Epithelial cell of esophagus (primary cell): ENCODE results near the gene UBL5.
"Not testable (repeated sequence)": the region's sequence is repeated elsewhere in the genome, so short reads cannot be mapped to it uniquely, and the experiment has no call there.

Experiments used
- DNase-seq: peaks from one replicate; pipeline ENCODE4 v3.0.0; 2010; ENCODE audit warnings: low read depth
- H3K4me3 ChIP-seq: 2 replicates; pipeline ENCODE4 v1.5.1; 2011; ENCODE audit warnings: mild to moderate bottlenecking, low read length, control low read depth
- CTCF ChIP-seq: IDR thresholded peaks from 2 replicates; pipeline ENCODE4 v1.5.1; 2011; ENCODE audit warnings: low read depth, mild to moderate bottlenecking, low read length, control low read depth, inconsistent platforms; ENCODE audit not compliant: insufficient read depth; ENCODE audit errors: missing control alignments

The UBL5 gene

DNA sequence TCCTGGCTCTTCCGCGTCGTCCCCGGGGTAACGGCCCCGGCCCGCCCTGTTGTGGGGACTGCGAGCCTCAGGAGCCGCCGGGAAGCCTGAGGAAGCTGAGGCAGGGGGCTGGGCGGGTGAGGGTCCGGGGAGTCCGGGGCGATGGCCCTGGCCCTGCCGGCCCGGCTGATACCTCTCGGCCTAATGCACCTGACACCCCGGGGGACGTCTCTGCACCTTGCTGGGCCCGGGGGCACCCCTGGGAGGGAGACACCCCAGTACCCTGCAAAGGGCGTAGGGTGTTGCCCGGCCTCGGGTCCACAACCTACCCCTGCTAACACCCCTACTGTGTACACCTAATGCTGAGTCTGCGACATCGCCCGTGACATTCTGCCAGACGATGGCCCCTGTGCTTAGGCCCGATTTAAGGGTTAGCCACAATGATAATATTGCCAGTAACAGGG is 7.8 kb downstream of the UBL5 start:
- DNase-seq, result no peak
- peak overlapping the region; percentile 83 for H3K4me3 ChIP-seq

DNA sequence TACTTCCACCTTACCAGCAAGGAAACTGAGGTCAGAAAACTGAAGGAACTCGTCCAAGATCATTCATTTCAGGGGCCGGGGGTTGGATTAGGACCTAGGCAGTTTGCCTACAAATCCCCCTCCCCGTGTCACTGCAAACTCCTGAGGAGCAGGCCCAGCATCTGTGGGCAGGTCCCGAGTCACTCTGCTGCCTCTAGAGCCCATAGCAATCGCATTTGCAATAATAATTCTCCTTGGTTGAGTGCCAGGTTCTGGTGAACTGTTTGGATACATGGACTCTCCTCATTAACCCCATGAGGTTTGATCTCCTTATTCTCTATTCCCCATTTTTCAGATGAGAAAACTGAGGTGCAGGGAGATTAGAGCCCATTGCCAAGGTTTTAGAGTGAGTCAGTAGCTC is 8.3 kb downstream of the UBL5 start:
- peak overlapping the region; percentile 83 for H3K4me3 ChIP-seq
- peak; percentile 20 for DNase-seq
- TF ChIP-seq CTCF, result peak; percentile 19

More for the DNA sequence above, 7.8 kb downstream of the UBL5 start:
- no peak for TF ChIP-seq CTCF

GRCh38 chr19:9838324-9838723 is 10.6 kb downstream of the UBL5 start:
- no peak overlapping the region for H3K4me3 ChIP-seq
- DNase-seq, result no peak
- no peak for TF ChIP-seq CTCF

DNA sequence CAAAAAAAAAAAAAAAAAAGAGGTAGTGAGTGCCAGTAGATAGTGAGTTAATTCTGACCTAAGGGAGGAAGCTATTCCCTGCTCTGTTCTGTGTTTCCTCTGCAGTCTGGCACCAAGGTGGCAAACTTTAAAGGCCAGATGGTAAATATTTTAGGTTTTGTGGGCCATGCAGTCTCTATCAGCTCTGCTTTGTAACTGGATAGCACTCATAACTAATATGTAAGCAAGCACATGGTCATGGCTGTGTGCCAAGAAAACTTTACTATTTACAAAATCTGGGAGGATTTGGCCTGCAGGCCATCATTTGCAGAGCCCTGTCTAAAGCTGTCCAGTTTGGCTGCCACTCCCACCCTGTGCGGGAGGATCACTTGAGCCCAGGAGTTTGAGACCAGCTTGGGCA is 11.7 kb downstream of the UBL5 start:
- no peak for TF ChIP-seq CTCF
- H3K4me3 ChIP-seq, result no peak overlapping the region
- no peak for DNase-seq

DNA sequence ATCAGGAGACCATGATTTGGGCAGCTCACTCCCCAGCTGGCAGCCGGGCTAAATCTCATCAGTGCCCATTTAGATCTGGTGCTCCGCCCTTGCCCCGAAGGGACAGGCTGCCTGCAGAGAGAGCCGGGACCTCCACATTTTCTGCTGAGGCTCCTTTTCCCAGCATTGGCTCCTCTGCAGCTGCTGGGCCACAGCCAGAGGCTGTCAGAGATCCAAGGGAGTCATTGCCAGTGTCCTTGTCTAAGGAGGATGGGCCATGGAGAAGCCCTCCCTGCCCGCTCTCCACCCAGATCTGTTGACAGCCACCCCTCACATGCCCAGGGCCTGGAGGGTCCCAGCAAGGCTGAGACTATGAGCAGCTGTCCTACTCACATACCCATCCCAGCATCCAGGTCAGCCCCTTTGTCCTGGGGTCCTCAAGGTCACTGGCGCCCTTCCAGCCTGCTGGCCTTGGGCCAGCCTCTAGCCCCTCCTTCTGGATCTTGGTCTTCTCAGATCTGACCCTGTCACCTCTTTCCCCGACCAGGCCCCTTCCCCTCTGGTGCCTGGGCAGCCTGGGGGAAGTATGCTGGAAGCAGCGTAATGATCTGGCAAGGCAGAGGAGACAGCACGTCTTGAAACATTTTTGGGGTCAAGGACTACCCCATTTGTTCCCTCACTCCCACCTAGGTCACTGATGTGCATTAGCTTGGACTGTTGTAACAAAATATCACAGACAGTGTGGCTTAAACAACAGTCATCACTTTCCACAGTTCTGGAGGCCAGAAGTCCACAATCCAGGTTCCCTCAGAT is 15.3 kb downstream of the UBL5 start:
- no peak for DNase-seq
- no peak for TF ChIP-seq CTCF
- H3K4me3 ChIP-seq, result no peak overlapping the region

DNA sequence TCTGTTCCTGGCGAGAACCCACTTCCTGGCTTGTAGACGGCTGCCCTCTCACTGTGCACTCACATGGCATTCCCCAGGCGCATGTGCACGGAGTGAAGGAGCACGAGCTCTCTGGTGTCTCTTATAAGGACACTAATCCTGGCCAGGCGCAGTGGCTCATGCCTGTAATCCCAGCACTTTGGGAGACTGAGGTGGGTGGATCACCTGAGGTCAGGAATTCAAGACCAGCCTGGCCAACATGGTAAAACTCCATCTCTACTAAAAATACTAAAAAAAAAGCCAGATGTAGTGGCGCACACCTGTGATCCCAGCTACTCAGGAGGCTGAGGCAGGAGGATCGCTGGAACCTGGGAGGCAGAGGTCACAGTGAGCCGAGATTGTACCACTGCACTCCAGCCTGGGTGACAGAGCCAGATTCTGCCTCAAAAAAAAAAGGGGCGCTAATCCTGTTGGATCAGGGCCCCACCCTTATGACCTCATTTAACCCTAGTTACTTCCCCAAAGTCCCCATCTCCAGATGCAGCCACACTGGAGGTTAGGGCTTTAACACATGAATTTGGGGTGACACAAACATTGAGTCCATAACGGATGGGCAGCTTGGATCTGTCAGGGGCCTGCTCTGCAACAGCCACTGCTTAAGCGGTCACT is 16.0 kb downstream of the UBL5 start:
- not testable (repeated sequence) for H3K4me3 ChIP-seq, DNase-seq

- DNase-seq, result peak; percentile 91
- H3K4me3 ChIP-seq, result no peak overlapping the region
These were observed 19.5 kb downstream of the UBL5 start for GRCh38 chr19:9847087-9847671.

More at GRCh38 chr19:9847087-9847671, 19.5 kb downstream of the UBL5 start:
- TF ChIP-seq CTCF, result peak; percentile 79
